SJSA1 (cell line): ENCODE results near the gene PDIA4. TPM values are rescaled to one million over a fixed set of nuclear protein-coding genes. Genes with fewer than 3 reads are reported as not detected.

Experiments used
- DNase-seq, 2 experiments: peaks; one replicate each; pipeline ENCODE4 v3.0.0-alpha.2; 2015 to 2020; ENCODE audit warnings: low spot score in 2 of 2, low read depth in 1 of 2
- H3K27ac ChIP-seq: fragments of 250-450 bp; sonication (Bioruptor Pico); 2 replicates; pipeline ENCODE4 v1.5.1; 2020; ENCODE audit warnings: mild to moderate bottlenecking, moderate library complexity
- H3K27me3 ChIP-seq: fragments of 250-450 bp; sonication (Bioruptor Pico); replicated peaks from 2 replicates; pipeline ENCODE4 v1.5.1; 2020; ENCODE audit warnings: mild to moderate bottlenecking, moderate library complexity
- H3K36me3 ChIP-seq: fragments of 250-450 bp; sonication (Bioruptor Pico); 2 replicates; pipeline ENCODE4 v1.5.1; 2020; ENCODE audit warnings: mild to moderate bottlenecking
- H3K4me1 ChIP-seq: fragments of 250-450 bp; sonication (Bioruptor Pico); replicated peaks from 2 replicates; pipeline ENCODE4 v1.6.1; 2021; ENCODE audit warnings: mild to moderate bottlenecking
- H3K4me3 ChIP-seq: fragments of 250-450 bp; sonication (Bioruptor Pico); 2 replicates; pipeline ENCODE4 v1.5.1; 2020; ENCODE audit warnings: mild to moderate bottlenecking
- H3K9me3 ChIP-seq: fragments of 250-450 bp; sonication (Bioruptor Pico); replicated peaks from 2 replicates; pipeline ENCODE4 v1.5.1; 2020; ENCODE audit warnings: mild to moderate bottlenecking
- total RNA-seq: library from RNA; depleted of rRNA; stranded (reverse); fragments of >200 nt; shearing (Covaris generic); gene quantifications from 2 replicates; pipeline ENCODE4 v1.2.3, GENCODE V29; 2014; rRNA removed

The PDIA4 gene
- total RNA-seq, 1 experiment from 2014 or later = 271 TPM

DNA sequence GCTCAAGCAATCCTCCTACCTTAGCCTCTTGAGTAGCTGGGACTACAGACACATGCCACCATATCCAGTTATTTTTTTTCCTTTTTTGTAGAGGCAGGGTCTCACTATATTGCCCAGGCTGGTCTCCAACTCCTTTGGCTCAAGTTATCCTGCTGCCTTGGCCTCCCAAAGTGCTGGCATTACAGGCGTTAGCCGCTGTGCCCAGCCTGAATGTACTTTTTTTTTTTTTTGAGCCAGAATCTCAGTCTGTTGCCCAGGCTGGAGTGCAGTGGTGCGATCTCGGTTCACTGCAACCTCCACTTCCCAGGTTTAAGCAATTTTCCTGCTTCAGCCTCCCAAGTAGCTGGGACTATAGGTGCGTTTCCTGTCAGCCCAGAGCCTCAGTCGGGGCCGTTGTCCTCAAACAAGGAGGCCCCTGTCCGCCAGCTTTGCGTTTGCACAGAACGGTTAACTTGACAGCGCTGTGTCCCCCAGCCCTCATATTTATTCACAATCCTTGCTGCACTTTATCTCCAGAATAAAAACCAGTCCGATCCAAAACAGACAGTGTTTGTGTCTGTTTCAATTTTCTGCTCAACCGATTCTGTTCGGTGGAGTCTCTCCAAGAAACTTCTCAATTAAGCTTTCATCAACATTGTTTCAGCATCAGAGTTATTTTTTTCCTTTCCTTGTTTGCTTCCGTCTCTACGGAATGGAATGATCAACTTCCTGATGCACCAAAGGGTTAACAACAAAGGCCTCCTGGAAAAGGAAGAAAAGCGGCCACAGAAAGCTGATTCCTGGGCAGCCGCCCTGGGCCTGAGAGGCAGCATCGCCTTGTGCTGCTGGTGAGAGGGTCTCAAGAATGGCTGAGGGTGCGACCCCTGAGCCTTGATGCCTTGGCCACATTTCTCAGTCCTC is 64.5 kb downstream of the PDIA4 start:
- no peak overlapping the region; the same call in 1 of the 2 replicates for H3K27ac ChIP-seq
- no peaks in the 10 kb centered on the region for H3K9me3 ChIP-seq
- DNase-seq = no peak
- H3K27me3 ChIP-seq = no peaks in the 10 kb centered on the region
- H3K36me3 ChIP-seq = no peaks in the 10 kb centered on the region
- H3K4me3 ChIP-seq = peak overlapping the region; percentile 42
- peaks cover 18% of the 10 kb centered on the region for H3K4me1 ChIP-seq

DNA sequence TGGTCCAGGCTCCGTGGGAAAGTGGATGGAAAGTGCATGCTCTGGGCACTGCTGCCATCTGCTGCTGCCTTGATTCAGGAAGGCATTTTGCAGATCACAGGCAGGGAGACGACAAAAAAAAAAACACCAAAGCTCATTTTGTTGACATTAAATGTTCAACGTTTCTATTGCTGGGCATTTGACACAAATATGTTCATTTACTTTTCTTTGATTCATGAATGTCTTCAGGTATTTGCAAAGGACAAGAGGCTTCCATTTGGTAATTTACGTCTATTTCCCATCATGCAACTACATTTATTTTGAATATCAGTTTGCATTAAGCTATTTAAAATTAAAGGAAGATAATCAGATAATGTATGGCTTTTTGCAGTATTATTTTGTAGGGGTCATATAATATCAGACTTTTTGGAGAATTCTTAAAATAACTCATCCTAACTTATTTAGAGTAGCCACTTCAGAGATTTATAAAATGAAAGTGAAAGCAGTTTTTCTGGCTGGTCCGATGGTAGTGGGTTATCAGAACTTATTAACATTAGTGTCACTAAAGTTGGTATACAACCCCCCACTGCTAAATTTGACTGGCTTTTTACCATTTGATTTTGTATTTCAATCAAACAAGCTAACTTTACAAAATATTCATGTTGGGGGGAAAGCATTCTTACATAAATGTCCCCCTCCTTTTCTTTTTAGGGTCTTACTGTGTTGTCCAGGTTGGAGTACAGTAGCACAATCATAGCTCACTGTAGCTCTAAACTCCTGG is 65.3 kb downstream of the PDIA4 start:
- Histone ChIP-seq H3K36me3 (no peaks in the 10 kb centered on the region), H3K9me3 (no peaks in the 10 kb centered on the region), H3K27ac (peak overlapping the region; percentile 69), H3K4me1 (peaks cover 18% of the 10 kb centered on the region), H3K27me3 (no peaks in the 10 kb centered on the region), H3K4me3 (peak overlapping the region; percentile 42)
- peak; percentile 60 to 92 for DNase-seq

DNA sequence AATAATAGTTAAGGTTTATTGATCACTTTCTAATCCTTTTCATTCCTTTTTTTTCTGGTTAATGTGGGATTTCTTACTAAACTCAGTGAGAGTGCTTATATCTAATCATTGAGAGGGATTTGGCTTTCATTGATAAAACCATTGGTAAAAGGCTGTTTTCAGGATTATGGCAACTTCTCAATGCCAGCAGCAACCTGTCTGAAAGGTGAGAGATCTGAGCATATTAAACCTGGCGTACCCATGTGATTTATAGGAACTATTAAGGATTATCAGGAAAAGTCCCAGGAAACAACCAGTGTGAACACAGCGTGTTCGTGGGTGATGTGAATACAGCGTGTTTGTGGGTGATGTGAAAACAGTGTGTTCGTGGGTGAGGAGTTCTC is 65.9 kb downstream of the PDIA4 start:
- peak overlapping the region; percentile 42 for H3K4me3 ChIP-seq

DNA sequence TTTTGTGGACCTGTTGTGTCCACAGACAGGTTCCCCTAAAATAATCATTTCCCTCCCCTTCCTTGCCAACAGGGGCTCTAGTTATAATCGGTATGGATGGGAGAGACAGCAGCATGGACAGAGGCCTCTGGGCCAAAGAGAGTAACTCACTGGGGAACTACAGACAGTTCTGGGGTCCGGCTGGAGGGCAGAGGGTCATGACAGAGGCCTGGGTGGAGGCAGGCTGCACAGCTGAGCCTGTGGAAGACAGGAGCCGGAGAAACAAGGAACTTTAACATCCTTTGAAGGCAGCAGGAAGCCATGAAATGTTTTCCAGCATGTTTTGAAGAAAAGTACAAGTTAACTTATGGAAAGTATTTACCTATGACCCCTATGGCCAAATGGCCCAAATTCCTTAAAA is 68.6 kb downstream of the PDIA4 start:
- no peaks in the 10 kb centered on the region for H3K9me3 ChIP-seq
- no peak for DNase-seq
- no peaks in the 10 kb centered on the region for H3K27me3 ChIP-seq
- H3K27ac ChIP-seq = no peak overlapping the region
- peaks cover 18% of the 10 kb centered on the region for H3K4me1 ChIP-seq
- no peak overlapping the region for H3K4me3 ChIP-seq
- no peaks in the 10 kb centered on the region for H3K36me3 ChIP-seq

More for the DNA sequence above, 65.9 kb downstream of the PDIA4 start:
- H3K4me1 ChIP-seq = peaks cover 18% of the 10 kb centered on the region
- H3K36me3 ChIP-seq = no peaks in the 10 kb centered on the region
- no peak overlapping the region for H3K27ac ChIP-seq
- H3K27me3 ChIP-seq = no peaks in the 10 kb centered on the region
- no peaks in the 10 kb centered on the region for H3K9me3 ChIP-seq
- no peak for DNase-seq

DNA sequence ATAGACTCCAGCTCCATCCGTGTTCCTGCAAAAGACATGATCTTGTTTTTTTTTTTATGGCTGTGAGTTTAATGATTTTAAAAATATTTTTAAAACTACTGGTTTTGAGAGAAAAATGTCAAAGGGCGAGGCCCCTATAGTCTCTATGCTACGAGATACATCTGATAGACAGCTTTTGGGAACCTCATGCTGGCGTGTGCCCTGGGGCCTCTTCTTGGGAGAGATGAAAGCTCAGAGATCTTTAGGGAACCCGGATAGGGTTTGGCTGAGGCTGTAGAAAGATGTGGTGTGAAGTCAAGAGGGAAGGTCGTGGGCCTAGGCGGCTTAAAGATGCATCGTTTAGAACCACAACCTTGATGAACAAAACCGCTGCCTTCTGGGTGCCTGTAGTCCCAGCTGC is 70.2 kb downstream of the PDIA4 start:
- DNase-seq = no peak
- H3K9me3 ChIP-seq = no peaks in the 10 kb centered on the region
- no peak overlapping the region for H3K4me3 ChIP-seq
- H3K27me3 ChIP-seq = no peaks in the 10 kb centered on the region
- no peaks in the 10 kb centered on the region for H3K36me3 ChIP-seq
- peaks cover 5% of the 10 kb centered on the region for H3K4me1 ChIP-seq
- no peak overlapping the region for H3K27ac ChIP-seq

DNA sequence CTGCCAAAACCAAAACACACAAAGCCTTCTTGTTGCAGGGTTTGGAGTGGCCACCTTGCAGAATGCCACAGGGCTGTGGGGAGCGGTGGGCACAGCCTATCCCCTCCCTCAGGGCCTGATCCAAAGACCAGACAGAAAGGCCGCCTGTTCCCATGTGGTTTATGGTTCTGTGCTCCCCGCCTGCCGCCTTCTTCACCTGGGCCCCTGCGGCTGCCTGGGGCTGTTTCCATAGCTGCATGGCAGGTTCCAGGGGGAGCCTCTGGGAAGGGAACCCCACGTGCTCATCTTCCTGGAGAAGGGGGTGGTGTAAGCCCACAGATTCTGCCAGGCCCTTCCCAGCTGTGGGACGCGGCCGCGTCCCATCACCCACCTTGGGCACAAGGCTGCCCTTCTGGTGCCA is 73.5 kb downstream of the PDIA4 start:
- no peaks in the 10 kb centered on the region for H3K27me3 ChIP-seq
- no peak for DNase-seq
- H3K4me3 ChIP-seq = no peak overlapping the region
- H3K36me3 ChIP-seq = no peaks in the 10 kb centered on the region
- no peaks in the 10 kb centered on the region for H3K4me1 ChIP-seq
- H3K9me3 ChIP-seq = no peaks in the 10 kb centered on the region
- no peak overlapping the region for H3K27ac ChIP-seq

DNA sequence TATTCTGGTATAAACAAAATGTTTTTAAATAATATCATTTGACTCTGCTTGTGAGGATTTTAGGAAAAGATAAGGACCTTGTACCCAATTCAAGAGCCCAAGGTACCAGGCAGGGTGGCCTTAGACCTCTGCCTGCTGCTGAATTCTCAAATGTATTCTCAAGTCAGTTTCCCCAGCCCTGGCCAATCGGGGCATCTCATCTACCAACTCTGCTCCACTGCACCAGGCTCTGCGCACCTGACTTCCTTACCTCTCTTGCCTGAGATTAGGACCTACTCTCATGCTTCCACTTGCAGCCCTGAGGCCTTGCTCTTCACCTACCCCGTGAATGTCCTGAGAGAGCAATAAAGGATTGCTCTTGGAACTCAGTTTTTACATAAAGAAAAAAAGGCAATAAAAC is 74.6 kb downstream of the PDIA4 start:
- no peak overlapping the region for H3K4me3 ChIP-seq
- no peak for DNase-seq

More for the DNA sequence above, 74.6 kb downstream of the PDIA4 start:
- Histone ChIP-seq H3K4me1 (no peaks in the 10 kb centered on the region), H3K27ac (no peak overlapping the region), H3K36me3 (no peaks in the 10 kb centered on the region), H3K27me3 (no peaks in the 10 kb centered on the region), H3K9me3 (no peaks in the 10 kb centered on the region)

Other genes with a start within 250 kb of the PDIA4 start
- 42.4 and 52.6 TPM in 2 replicates for gene EZH2, start 144.2 kb downstream of the PDIA4 start, total RNA-seq
- gene ZNF786, start 62.2 kb upstream of the PDIA4 start, total RNA-seq = 2.9 and 3.4 TPM in 2 replicates
- 0.41 and 2.5 TPM in 2 replicates for gene ZNF425, start 97.8 kb upstream of the PDIA4 start, total RNA-seq
- 5.6 and 12.3 TPM in 2 replicates for gene ZNF398, start 118.9 kb upstream of the PDIA4 start, total RNA-seq
- 16.9 and 17.4 TPM in 2 replicates for gene ZNF282, start 167.0 kb upstream of the PDIA4 start, total RNA-seq
- 3.7 and 6.3 TPM in 2 replicates for gene ZNF212, start 211.1 kb upstream of the PDIA4 start, total RNA-seq
- gene ZNF783, start 233.7 kb upstream of the PDIA4 start, total RNA-seq = 2.2 and 3.9 TPM in 2 replicates